HCT116 (cell line): ENCODE measurements around the gene SNED1. TPM values are rescaled to one million over a fixed set of nuclear protein-coding genes. Genes with fewer than 3 reads are reported as not detected.

Source experiments
- ATAC-seq: fragments of 200-7000 bp; cut with Tn5 transposase; 2 replicates; pipeline ENCODE4 v1.9.1; 2020; ENCODE audit warnings: mild to moderate bottlenecking, moderate library complexity
- BruUV-seq: library from RNA; stranded (reverse); fragments of 400-500 nt; replicated peaks from 2 replicates; lab custom pipeline; 2021; lab: Mats Ljungman, UMichigan
- CTCF ChIA-PET: fragments of 300-600 bp; sonication (Branson Sonifier 250); formaldehyde crosslinking; loops from one replicate; lab custom pipeline; 2021; ENCODE audit warnings: antibody characterized with exemption; lab: Charles Lee
- POLR2A ChIA-PET: fragments of 300-600, 350-600 bp; sonication (Branson Sonifier 250); formaldehyde crosslinking; loops from one replicate; lab custom pipeline; 2021; ENCODE audit warnings: antibody characterized with exemption; lab: Charles Lee
- RAD21 ChIA-PET, 2 experiments: fragments of 300-600 bp; sonication (Branson Sonifier 250); formaldehyde crosslinking; loops; one replicate each; lab custom pipeline; 2023; ENCODE audit warnings: low total read pairs in 2 of 2; ENCODE audit not compliant: uncharacterized antibody in 2 of 2, unreplicated experiment in 2 of 2, low non-redundant PET in 1 of 2; lab: Charles Lee
- DNase-seq: peaks from one replicate; pipeline ENCODE4 v3.0.0-alpha.2; 2010; ENCODE audit warnings: low read depth, low spot score
- H2AFZ ChIP-seq: fragments of 200-600 bp; shearing (Covaris generic), sonication (generic); 2 replicates; pipeline ENCODE4 v1.6.1; 2017; ENCODE audit warnings: low read depth, mixed run types, mixed read lengths, antibody characterized with exemption, low read length; ENCODE audit not compliant: poor library complexity, severe bottlenecking
- H3K27ac ChIP-seq: 2 replicates; pipeline ENCODE4 v1.5.1; 2012; ENCODE audit warnings: low read depth, low read length
- H3K27me3 ChIP-seq: fragments of 200-600 bp; sonication (generic); 2 replicates; pipeline ENCODE4 v1.6.1; 2016; ENCODE audit warnings: mixed run types, low read length, mixed read lengths; ENCODE audit not compliant: insufficient read depth
- H3K36me3 ChIP-seq, 2 experiments: fragments of 200-500 bp in 1 of 2; fragments of 200-600 bp in 1 of 2; sonication (Bioruptor generic) in 1 of 2; sonication (generic) in 1 of 2; 2 replicates each; pipeline versions ENCODE4 v1.5.1 to v1.6.1; 2014 to 2016; ENCODE audit warnings: low read length in 2 of 2, inconsistent platforms in 1 of 2, mixed read lengths in 1 of 2, mixed run types in 1 of 2; ENCODE audit not compliant: insufficient read depth in 2 of 2, control insufficient read depth in 1 of 2
- H3K4me1 ChIP-seq, 2 experiments: fragments of 200-600 bp in 1 of 2; sonication (generic) in 1 of 2; 2 replicates each; pipeline versions ENCODE4 v1.5.1 to v1.6.1; 2012 to 2017; ENCODE audit warnings: low read length in 2 of 2, inconsistent platforms in 1 of 2, mild to moderate bottlenecking in 1 of 2, mixed read lengths in 1 of 2, mixed run types in 1 of 2, moderate library complexity in 1 of 2; ENCODE audit not compliant: insufficient read depth in 2 of 2, control insufficient read depth in 1 of 2
- H3K4me2 ChIP-seq: fragments of 200-600 bp; sonication (generic); 2 replicates; pipeline ENCODE4 v1.6.1; 2017; ENCODE audit warnings: mixed run types, low read length, mixed read lengths
- H3K4me3 ChIP-seq, 2 experiments: fragments of 200-600 bp in 1 of 2; sonication (generic) in 1 of 2; replicated peaks in 1 of 2; 2 replicates each; pipeline ENCODE4 v1.5.1; 2011 to 2016; ENCODE audit warnings: low read length in 2 of 2, control low read depth in 1 of 2, low read depth in 1 of 2, mild to moderate bottlenecking in 1 of 2, mixed read lengths in 1 of 2, mixed run types in 1 of 2
- H3K79me2 ChIP-seq: fragments of 200-600 bp; sonication (generic); 2 replicates; pipeline ENCODE4 v1.6.1; 2017; ENCODE audit warnings: mild to moderate bottlenecking, mixed run types, low read length, moderate library complexity, mixed read lengths; ENCODE audit not compliant: insufficient read depth
- H3K9ac ChIP-seq: fragments of 200-600 bp; sonication (generic); 2 replicates; pipeline ENCODE4 v1.6.1; 2016; ENCODE audit warnings: low read length, mixed read lengths
- H3K9me2 ChIP-seq: fragments of 200-600 bp; sonication (generic), shearing (Covaris generic); 2 replicates; pipeline ENCODE4 v1.6.1; 2017; ENCODE audit warnings: mixed run types, mild to moderate bottlenecking, moderate library complexity; ENCODE audit not compliant: insufficient read depth
- H3K9me3 ChIP-seq, 2 experiments: fragments of 200-500 bp in 1 of 2; fragments of 200-600 bp in 1 of 2; sonication (Bioruptor generic) in 1 of 2; sonication (generic) in 1 of 2; 2 replicates each; pipeline ENCODE4 v1.6.1; 2014 to 2017; ENCODE audit warnings: low read length in 2 of 2, mixed read lengths in 2 of 2, inconsistent platforms in 1 of 2, low read depth in 1 of 2, mild to moderate bottlenecking in 1 of 2, mixed run types in 1 of 2, moderate library complexity in 1 of 2; ENCODE audit not compliant: control insufficient read depth in 1 of 2, insufficient read depth in 1 of 2
- H4K20me1 ChIP-seq: fragments of 200-600 bp; sonication (generic), shearing (Covaris generic); 2 replicates; pipeline ENCODE4 v1.6.1; 2017; ENCODE audit warnings: mixed run types, mild to moderate bottlenecking, moderate library complexity; ENCODE audit not compliant: insufficient read depth
- CBX3 ChIP-seq: IDR thresholded peaks from 2 replicates; pipeline ENCODE4 v1.6.1; 2012; ENCODE audit warnings: low read depth
- CEBPB ChIP-seq: IDR thresholded peaks from 2 replicates; pipeline ENCODE4 v1.6.1; 2012; ENCODE audit warnings: low read depth
- ELF1 ChIP-seq: IDR thresholded peaks from 2 replicates; pipeline ENCODE4 v1.6.1; 2012; ENCODE audit warnings: low read depth, borderline replicate concordance
- EZH2 ChIP-seq: fragments of 200-600 bp; sonication (generic); IDR thresholded peaks from 2 replicates; pipeline ENCODE4 v1.6.1; 2017; ENCODE audit warnings: antibody characterized with exemption, mixed run types
- EZH2phosphoT487 ChIP-seq: fragments of 200-600 bp; IDR thresholded peaks from 2 replicates; pipeline ENCODE4 v1.6.1; 2018; ENCODE audit warnings: antibody characterized with exemption, borderline replicate concordance
- FOSL1 ChIP-seq: IDR thresholded peaks from 2 replicates; pipeline ENCODE4 v1.6.1; 2012; ENCODE audit warnings: low read depth
- JUND ChIP-seq: IDR thresholded peaks from 2 replicates; pipeline ENCODE4 v1.6.1; 2012
- POLR2AphosphoS5 ChIP-seq: IDR thresholded peaks from 2 replicates; pipeline ENCODE4 v1.6.1; 2011; ENCODE audit warnings: mild to moderate bottlenecking, low read depth, low read length, moderate library complexity
- RAD21 ChIP-seq: IDR thresholded peaks from 2 replicates; pipeline ENCODE4 v1.6.1; 2012; ENCODE audit warnings: low read depth, mild to moderate bottlenecking
- SIN3A ChIP-seq: IDR thresholded peaks from 2 replicates; pipeline ENCODE4 v1.6.1; 2012; ENCODE audit warnings: low read depth
- SP1 ChIP-seq: IDR thresholded peaks from 2 replicates; pipeline ENCODE4 v1.6.1; 2012; ENCODE audit warnings: low read depth
- SRF ChIP-seq: IDR thresholded peaks from 2 replicates; pipeline ENCODE4 v1.6.1; 2012; ENCODE audit warnings: low read depth
- YY1 ChIP-seq: IDR thresholded peaks from 2 replicates; pipeline ENCODE4 v1.6.1; 2011; ENCODE audit warnings: low read length, low read depth, moderate library complexity, mild to moderate bottlenecking; ENCODE audit not compliant: insufficient replicate concordance; ENCODE audit errors: extremely low read depth
- intact Hi-C: fragments of 100-400 bp; cut with micrococcal nuclease; formaldehyde crosslinking; loops from 2 replicates; pipeline ENCODE4 v1.10.0; 2022
- total RNA-seq: library from RNA; stranded (reverse); gene quantifications from one replicate; pipeline ENCODE4 v1.2.1, GENCODE V29; 2021; ENCODE audit not compliant: unreplicated experiment
- TF ChIP-seq, protein P1 (sequence below): IDR thresholded peaks from 2 replicates; pipeline ENCODE4 v1.6.1; 2012
- TF ChIP-seq, protein P2 (sequence below): IDR thresholded peaks from 2 replicates; pipeline ENCODE4 v1.6.1; 2011; ENCODE audit warnings: mild to moderate bottlenecking, low read length, moderate library complexity; ENCODE audit not compliant: insufficient replicate concordance; ENCODE audit errors: extremely low read depth

Gene SNED1
- total RNA-seq, 1 experiment from 2014 or later = 9.6 TPM

- H3K27me3 ChIP-seq = no peaks in the 10 kb centered on the region
- no peak for TF ChIP-seq YY1
- no peak for TF ChIP-seq EZH2phosphoT487
- no peak for TF ChIP-seq ELF1
- no peak for TF ChIP-seq CEBPB
- TF ChIP-seq EZH2 = no peak
- TF ChIP-seq SIN3A = no peak
- TF ChIP-seq JUND = no peak
- TF ChIP-seq POLR2AphosphoS5 = no peak
- no peak for TF ChIP-seq FOSL1
- TF ChIP-seq, protein P1, sequence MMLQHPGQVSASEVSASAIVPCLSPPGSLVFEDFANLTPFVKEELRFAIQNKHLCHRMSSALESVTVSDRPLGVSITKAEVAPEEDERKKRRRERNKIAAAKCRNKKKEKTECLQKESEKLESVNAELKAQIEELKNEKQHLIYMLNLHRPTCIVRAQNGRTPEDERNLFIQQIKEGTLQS = no peak
- TF ChIP-seq SP1 = no peak
- no peak for TF ChIP-seq RAD21
- no peak for TF ChIP-seq SRF
- TF ChIP-seq, protein P2, sequence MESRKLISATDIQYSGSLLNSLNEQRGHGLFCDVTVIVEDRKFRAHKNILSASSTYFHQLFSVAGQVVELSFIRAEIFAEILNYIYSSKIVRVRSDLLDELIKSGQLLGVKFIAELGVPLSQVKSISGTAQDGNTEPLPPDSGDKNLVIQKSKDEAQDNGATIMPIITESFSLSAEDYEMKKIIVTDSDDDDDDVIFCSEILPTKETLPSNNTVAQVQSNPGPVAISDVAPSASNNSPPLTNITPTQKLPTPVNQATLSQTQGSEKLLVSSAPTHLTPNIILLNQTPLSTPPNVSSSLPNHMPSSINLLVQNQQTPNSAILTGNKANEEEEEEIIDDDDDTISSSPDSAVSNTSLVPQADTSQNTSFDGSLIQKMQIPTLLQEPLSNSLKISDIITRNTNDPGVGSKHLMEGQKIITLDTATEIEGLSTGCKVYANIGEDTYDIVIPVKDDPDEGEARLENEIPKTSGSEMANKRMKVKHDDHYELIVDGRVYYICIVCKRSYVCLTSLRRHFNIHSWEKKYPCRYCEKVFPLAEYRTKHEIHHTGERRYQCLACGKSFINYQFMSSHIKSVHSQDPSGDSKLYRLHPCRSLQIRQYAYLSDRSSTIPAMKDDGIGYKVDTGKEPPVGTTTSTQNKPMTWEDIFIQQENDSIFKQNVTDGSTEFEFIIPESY = no peak
- TF ChIP-seq CBX3 = no peak
- TF ChIP-seq, all 23 proteins: peak for 0
- H2AFZ ChIP-seq = no peak overlapping the region
- intact Hi-C loops = no loop called here
- H3K27ac ChIP-seq = no peak overlapping the region
- ChIA-PET CTCF (no interaction called here), RAD21 (no interaction called here), POLR2A (no interaction called here)
- no peaks in the 10 kb centered on the region for H4K20me1 ChIP-seq
- no peak overlapping the region for H3K4me3 ChIP-seq
- H3K9me3 ChIP-seq = no peaks in the 10 kb centered on the region
- BruUV-seq = no TSS peak
- DNase-seq (no peak), ATAC-seq (no peak)
- H3K79me2 ChIP-seq = no peaks in the 10 kb centered on the region
- no peaks in the 10 kb centered on the region for H3K4me1 ChIP-seq
- H3K4me2 ChIP-seq = no peak overlapping the region
- no peaks in the 10 kb centered on the region for H3K9me2 ChIP-seq
- no peaks in the 10 kb centered on the region for H3K36me3 ChIP-seq
- H3K9ac ChIP-seq = no peak overlapping the region
These were observed 37.2 kb upstream of the SNED1 start for GRCh38 chr2:240960971-240961876.
